Measurements from ENCODE around the gene ZRANB1.
A peak's percentile ranks its signal among the peaks of the same experiment; 100 is the strongest.
"Not testable (repeated sequence)": the region's sequence is repeated elsewhere in the genome, so short reads cannot be mapped to it uniquely, and the experiment has no call there.

Gene ZRANB1

DNA sequence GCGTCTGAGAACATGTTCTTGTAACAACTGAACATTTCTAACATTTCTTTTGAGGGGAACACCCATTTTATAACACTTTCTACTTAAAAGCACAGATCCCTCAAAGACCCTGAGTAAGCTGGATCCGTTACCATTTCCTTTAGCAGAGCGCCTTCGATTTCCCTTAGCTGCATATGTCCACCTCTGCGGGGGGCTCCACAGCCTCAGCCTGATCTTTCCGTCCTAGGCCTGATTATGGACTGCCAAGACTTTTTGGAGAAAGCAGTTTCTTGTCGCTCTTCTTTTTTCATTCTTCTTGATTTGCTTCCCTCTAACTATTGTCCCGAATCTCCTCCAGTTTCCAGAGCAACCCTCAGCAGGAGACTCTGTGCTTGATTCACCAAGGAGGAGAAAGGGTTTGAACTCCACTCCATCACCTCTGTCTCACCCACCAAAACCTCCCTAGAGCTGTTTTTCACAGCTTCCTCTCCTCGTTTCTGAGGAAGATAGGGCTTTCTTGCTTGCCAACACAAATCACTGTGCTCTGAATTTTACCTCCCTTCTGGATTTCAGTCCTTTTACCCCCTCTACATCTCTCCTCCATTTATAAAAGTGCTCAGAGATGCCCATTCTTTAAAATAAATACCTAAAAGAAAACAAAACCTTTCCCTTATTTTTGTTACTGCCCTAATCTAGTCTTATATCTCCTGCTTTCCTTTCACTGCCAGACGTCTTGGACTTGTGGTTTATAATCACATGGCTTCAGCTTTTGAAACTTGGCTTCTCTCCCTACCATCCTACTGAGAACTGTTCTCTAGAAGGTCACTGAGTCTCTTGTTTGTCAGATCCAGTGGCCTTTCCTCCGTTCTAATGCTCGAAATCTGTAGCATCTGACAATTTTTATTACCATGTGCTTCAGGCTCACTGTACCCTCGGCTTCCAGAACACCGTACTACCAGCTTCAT lies 30.5 kb upstream of the ZRANB1 start:
- Histone ChIP-seq H3K9ac (ENCODE audit: low read depth, low read length) (no peak overlapping the region), H3K9me3 (ENCODE audit: insufficient read depth, low read depth, low read length) (no peaks in the 10 kb centered on the region), H3K4me1 (ENCODE audit: insufficient read depth, low read length) (peaks cover 4% of the 10 kb centered on the region; the same call in 1 of the 2 replicates), H3K4me3 (ENCODE audit: low read length) (no peak overlapping the region), H3K36me3 (ENCODE audit: insufficient read depth, low read length) (no peaks in the 10 kb centered on the region), H3K27ac (ENCODE audit: low read depth, low read length) (no peak overlapping the region), H3K27me3 (ENCODE audit: insufficient read depth, low read length) (no peaks in the 10 kb centered on the region)
- WGBS = 73% methylated on average over 14 of the region's 14 CpGs

DNA sequence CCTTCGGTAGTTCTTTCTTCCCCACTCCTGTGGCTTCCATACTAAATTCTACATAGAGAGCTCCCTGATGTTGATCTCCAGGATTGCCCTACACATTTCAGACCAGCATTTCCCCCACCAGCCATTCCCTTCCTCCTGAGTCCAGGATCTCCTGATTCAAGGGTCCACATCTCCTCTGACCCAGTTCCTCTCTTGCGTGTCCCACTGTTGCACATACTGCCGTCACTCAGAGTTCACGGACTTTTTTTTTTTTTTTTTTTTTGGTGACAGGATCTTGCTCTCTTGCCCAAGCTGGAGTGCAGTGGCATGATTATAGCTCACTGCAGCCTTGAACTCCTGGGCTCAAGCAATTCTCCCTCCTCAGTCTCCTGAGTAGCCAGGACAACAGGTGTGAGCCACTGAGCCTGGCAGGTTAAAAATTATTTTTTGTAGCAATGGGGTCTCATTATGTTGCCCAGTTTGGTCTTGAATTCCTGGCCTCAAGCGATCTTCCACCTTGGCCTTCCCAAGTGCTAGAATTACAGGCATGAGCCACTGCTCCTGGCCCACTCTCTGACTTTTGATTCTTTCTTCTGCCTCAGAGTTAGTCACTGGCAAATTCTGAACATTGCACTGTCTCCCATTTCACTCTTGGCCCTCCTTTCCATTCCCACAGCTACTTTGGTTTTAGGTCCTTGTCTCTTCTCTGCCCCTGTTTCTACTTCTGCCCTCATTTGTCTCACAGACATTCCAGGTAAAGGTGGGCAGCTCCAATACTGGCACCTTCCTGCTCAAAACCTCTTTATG lies 29.6 kb upstream of the ZRANB1 start:
- Histone ChIP-seq H3K4me3 (ENCODE audit: low read length) (no peak overlapping the region), H3K27ac (ENCODE audit: low read depth, low read length) (no peak overlapping the region), H3K36me3 (ENCODE audit: insufficient read depth, low read length) (no peaks in the 10 kb centered on the region), H3K4me1 (ENCODE audit: insufficient read depth, low read length) (peaks cover 4% of the 10 kb centered on the region; the same call in 1 of the 2 replicates), H3K9ac (ENCODE audit: low read depth, low read length) (no peak overlapping the region), H3K27me3 (ENCODE audit: insufficient read depth, low read length) (no peaks in the 10 kb centered on the region), H3K9me3 (ENCODE audit: insufficient read depth, low read depth, low read length) (no peaks in the 10 kb centered on the region)
- WGBS = 89% methylated on average over 5 of the region's 5 CpGs

DNA sequence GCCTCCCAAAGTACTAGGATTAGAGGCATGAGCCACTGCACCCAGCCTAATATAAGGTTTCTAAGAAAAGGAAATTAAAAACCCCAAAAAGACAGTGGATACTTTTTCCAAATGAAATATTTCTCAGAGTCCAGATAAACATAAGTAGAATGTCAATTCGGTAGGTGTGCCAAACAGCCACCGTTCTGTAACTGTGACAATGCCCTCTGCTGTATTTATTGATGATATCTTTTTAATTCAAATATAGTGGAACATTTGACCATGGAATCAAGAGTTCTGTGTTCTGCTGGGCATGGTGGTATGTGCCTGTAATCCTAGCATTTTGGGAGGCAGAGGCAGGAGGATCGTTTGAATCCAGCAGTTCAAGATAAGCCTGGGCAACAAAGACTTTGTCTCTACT lies 28.8 kb upstream of the ZRANB1 start:
- Histone ChIP-seq H3K9me3 (ENCODE audit: insufficient read depth, low read depth, low read length) (no peaks in the 10 kb centered on the region), H3K36me3 (ENCODE audit: insufficient read depth, low read length) (no peaks in the 10 kb centered on the region)
- 86% methylated on average over 3 of the region's 3 CpGs for WGBS

DNA sequence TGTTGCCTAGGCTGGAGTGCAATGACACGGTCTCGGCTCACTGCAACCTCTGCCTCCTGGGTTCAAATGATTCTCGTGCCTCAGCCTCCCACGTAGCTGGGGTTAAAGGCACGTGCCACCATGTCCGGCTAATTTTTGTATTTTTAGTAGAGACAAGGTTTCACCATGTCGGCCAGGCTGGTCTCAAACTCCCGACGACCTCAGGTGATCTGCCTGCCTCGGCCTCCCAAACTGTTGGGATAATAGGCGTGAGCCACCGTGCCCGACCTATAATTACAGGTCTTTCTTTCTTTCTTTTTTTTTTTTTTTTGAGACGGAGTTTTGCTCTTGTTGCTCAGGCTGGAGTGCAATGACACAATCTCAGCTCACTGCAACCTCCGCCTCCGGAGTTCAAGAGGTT lies 27.5 kb upstream of the ZRANB1 start:
- not testable (repeated sequence) for H3K4me3 ChIP-seq (ENCODE audit: low read length); H3K27ac ChIP-seq (ENCODE audit: low read depth, low read length); H3K9me3 ChIP-seq (ENCODE audit: insufficient read depth, low read depth, low read length); H3K27me3 ChIP-seq (ENCODE audit: insufficient read depth, low read length); H3K36me3 ChIP-seq (ENCODE audit: insufficient read depth, low read length); H3K9ac ChIP-seq (ENCODE audit: low read depth, low read length)
- peaks cover 12% of the 10 kb centered on the region for H3K4me1 ChIP-seq (ENCODE audit: insufficient read depth, low read length)
- WGBS = 92% methylated on average over 16 of the region's 16 CpGs

More for the DNA sequence above, 28.8 kb upstream of the ZRANB1 start:
- Histone ChIP-seq H3K27ac (ENCODE audit: low read depth, low read length) (no peak overlapping the region), H3K27me3 (ENCODE audit: insufficient read depth, low read length) (no peaks in the 10 kb centered on the region), H3K4me3 (ENCODE audit: low read length) (no peak overlapping the region), H3K4me1 (ENCODE audit: insufficient read depth, low read length) (peaks cover 4% of the 10 kb centered on the region; the same call in 1 of the 2 replicates), H3K9ac (ENCODE audit: low read depth, low read length) (no peak overlapping the region)

DNA sequence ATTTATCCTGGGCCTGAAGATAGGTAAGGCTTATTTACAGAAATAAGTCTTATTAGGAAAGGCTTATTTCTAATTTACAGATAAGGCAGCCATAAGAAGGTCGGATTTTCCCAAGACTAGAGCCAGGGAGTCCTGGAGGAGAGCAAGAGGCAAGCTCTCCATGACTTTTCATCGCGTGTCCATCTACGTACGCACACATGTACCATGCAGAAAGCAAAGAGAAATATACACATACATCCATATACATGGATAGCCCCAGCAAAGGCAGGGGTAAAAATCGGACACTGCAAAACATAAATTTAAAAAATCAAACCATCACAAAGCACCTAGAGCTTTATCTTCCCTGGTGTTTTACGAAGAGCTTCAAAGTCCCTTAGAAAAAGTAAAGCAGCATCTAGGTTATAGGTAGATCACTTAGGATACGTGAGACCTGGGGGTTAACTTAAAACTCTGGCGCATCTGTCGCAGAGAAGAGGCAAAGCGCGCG lies 25.8 kb upstream of the ZRANB1 start:
- Histone ChIP-seq H3K9ac (ENCODE audit: low read depth, low read length) (peak overlapping the region; percentile 93), H3K27ac (ENCODE audit: low read depth, low read length) (peak overlapping the region; percentile 61), H3K4me3 (ENCODE audit: low read length) (peak overlapping the region; percentile 75), H3K36me3 (ENCODE audit: insufficient read depth, low read length) (no peaks in the 10 kb centered on the region), H3K9me3 (ENCODE audit: insufficient read depth, low read depth, low read length) (no peaks in the 10 kb centered on the region), H3K4me1 (ENCODE audit: insufficient read depth, low read length) (peaks cover 12% of the 10 kb centered on the region), H3K27me3 (ENCODE audit: insufficient read depth, low read length) (no peaks in the 10 kb centered on the region)
- WGBS = 3% methylated on average over 13 of the region's 13 CpGs

DNA sequence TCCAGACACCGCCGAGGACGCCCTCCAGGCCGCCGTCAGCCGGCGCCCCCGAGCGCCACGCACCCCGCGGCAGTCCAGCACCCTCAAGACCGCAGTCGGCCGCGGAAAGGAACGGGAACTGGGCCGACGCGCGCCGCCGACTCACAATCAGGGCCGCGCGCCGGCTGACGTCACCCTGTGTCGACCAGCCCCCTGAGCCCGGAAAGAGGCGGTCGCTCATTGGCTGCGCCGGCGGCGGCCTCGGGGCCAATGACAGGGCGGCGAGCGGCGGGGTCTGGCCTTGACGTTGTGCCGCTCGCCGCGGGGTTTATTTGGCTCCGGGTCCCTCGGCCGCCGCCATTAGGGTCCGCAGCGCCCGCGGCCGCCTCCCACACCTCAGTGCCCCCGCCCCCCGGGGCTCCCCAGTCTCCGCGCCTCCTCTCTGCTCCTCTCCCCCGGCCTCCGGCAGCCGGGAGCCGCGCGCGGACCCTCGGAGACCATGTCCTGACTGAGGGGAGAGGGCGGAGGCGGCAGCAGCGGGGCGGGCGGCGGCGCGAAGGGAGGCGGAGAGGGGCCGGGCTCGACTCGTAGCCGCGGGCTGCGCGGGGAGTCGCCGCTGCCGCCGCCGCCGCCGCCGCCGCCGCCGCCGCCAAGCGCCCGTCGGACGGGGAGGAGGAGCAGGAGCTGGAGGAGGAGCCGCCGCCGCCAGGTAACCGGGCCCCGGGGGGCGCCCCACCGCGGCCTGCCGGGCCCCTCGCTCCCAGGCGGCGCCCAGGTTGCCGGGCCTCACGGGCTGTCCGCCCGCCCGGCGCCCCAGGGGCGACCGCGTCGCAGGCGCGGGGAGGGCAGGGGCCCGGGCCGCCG lies 25.1 kb upstream of the ZRANB1 start:
- H3K4me3 ChIP-seq (ENCODE audit: low read length) = peak overlapping the region; percentile 75
- H3K27ac ChIP-seq (ENCODE audit: low read depth, low read length) = peak overlapping the region; percentile 97
- H3K9ac ChIP-seq (ENCODE audit: low read depth, low read length) = peak overlapping the region; percentile 93
- no peaks in the 10 kb centered on the region for H3K9me3 ChIP-seq (ENCODE audit: insufficient read depth, low read depth, low read length)
- no peaks in the 10 kb centered on the region for H3K36me3 ChIP-seq (ENCODE audit: insufficient read depth, low read length)
- no peaks in the 10 kb centered on the region for H3K27me3 ChIP-seq (ENCODE audit: insufficient read depth, low read length)
- WGBS = under 1% methylated on average over 126 of the region's 126 CpGs
- H3K4me1 ChIP-seq (ENCODE audit: insufficient read depth, low read length) = peaks cover 12% of the 10 kb centered on the region

DNA sequence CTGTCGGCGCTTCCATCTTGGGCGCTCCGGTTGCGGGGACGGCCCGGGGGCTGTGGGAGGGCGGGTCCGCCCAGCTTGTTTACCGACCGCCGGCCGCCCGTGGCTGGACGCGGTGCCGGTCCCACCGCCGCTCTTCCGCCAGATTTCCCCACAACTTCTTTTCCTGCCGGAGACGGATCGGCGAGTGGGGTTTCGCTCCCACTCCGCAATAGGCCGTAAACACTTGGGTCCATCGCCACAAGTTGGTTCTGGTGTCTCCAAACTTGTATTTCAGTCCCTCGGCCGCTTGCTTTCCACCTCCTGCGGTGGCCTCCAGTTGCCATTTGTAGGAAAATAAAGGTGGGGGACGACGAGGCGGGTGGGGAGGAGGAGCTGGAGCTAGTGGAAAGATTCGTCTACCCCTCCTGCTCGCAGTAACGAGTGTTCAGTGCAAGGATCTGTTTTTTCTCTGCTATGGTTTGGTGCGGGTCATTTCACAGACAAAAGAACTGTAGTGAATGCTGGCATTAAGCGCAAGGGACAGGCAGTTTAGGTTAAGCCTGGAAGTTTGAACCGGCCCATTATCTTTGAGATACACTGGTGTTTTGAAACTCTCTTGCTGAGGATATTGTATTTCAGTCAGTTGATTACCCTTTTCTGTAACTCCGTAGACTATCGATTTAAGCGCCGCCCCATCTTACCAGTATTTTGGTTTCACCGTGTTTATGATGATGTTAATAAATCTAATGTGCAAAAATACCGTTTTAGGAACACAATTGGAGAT lies 24.3 kb upstream of the ZRANB1 start:
- Histone ChIP-seq H3K27ac (ENCODE audit: low read depth, low read length) (peak overlapping the region; percentile 97), H3K4me1 (ENCODE audit: insufficient read depth, low read length) (peaks cover 12% of the 10 kb centered on the region), H3K9ac (ENCODE audit: low read depth, low read length) (peak overlapping the region; percentile 93), H3K4me3 (ENCODE audit: low read length) (peak overlapping the region; percentile 75), H3K27me3 (ENCODE audit: insufficient read depth, low read length) (no peaks in the 10 kb centered on the region), H3K9me3 (ENCODE audit: insufficient read depth, low read depth, low read length) (no peaks in the 10 kb centered on the region), H3K36me3 (ENCODE audit: insufficient read depth, low read length) (0 out of 2 replicates have a peak, but pooled peaks cover 4% of the 10 kb centered on the region)
- WGBS = under 1% methylated on average over 46 of the region's 46 CpGs

DNA sequence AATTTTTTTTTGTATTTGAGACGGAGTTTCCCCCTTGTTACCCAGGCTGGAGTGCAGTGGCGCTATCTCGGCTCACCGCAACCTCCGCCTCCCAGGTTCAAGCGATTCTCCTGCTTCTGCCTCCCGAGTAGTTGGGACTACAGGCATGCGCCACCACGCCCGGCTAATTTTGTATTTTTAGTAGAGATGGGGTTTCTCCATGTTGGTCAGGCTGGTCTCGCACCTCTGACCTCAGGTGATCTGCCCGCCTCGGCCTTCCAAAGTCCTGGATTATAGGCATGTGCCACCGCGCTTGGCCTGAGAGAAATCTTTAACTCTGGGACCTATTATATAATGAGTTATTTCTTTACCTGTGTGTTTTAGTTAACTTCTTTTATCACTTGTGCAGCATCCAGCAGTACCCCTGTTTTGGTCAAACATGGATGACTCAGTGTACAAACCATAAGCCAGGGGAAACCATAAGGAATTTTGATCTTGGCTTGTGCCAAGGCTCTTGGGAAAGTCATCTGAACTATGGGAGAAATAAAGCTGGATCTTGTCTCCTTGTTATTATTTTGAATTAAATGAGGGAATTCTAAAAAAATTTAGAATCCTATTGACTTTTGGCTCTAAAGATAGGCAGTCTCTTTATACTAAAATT lies 23.6 kb upstream of the ZRANB1 start:
- H3K36me3 ChIP-seq (ENCODE audit: insufficient read depth, low read length) = 0 out of 2 replicates have a peak, but pooled peaks cover 6% of the 10 kb centered on the region
- no peaks in the 10 kb centered on the region for H3K9me3 ChIP-seq (ENCODE audit: insufficient read depth, low read depth, low read length)
- H3K27me3 ChIP-seq (ENCODE audit: insufficient read depth, low read length) = no peaks in the 10 kb centered on the region
- peaks cover 12% of the 10 kb centered on the region for H3K4me1 ChIP-seq (ENCODE audit: insufficient read depth, low read length)
- peak overlapping the region; percentile 75 for H3K4me3 ChIP-seq (ENCODE audit: low read length)
- H3K27ac ChIP-seq (ENCODE audit: low read depth, low read length) = peak overlapping the region; percentile 97
- peak overlapping the region; percentile 93 for H3K9ac ChIP-seq (ENCODE audit: low read depth, low read length)
- 26% methylated on average over 15 of the region's 15 CpGs for WGBS

DNA sequence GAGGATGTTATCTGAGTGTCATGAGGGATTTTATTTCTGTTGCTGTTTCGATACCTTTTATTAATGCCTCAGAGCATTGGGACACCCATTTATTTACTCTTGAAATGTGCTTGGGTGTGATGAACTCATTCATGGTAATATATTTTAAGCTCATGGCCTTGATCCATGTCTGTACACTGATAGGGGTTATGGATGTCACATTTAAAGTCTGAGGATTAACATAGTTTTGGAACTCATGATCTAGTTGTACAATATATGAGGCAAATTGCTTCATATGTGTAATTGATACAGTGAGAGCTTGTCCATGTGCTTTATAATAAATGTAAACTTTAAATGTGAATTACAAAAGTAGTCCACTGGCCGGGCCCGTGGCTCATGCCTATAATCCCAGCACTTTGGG lies 23.0 kb upstream of the ZRANB1 start:
- 95% methylated on average over 3 of the region's 3 CpGs for WGBS
- Histone ChIP-seq H3K4me3 (ENCODE audit: low read length) (peak overlapping the region; percentile 75), H3K9ac (ENCODE audit: low read depth, low read length) (no peak overlapping the region; the same call in 1 of the 2 replicates), H3K4me1 (ENCODE audit: insufficient read depth, low read length) (peaks cover 12% of the 10 kb centered on the region), H3K27ac (ENCODE audit: low read depth, low read length) (no peak overlapping the region), H3K36me3 (ENCODE audit: insufficient read depth, low read length) (0 out of 2 replicates have a peak, but pooled peaks cover 9% of the 10 kb centered on the region), H3K9me3 (ENCODE audit: insufficient read depth, low read depth, low read length) (no peaks in the 10 kb centered on the region), H3K27me3 (ENCODE audit: insufficient read depth, low read length) (no peaks in the 10 kb centered on the region)
